Tibial nerve (tissue), 3 donors: ENCODE data around the gene SRP9.

ENCODE experiments used
- POLR2A ChIP-seq, 2 donors: fragments of 450-650 bp; IDR thresholded peaks; one replicate each; pipeline ENCODE4 v1.6.1; 2017; ENCODE audit warnings: antibody characterized with exemption in 2 of 2, mild to moderate bottlenecking in 2 of 2, moderate library complexity in 2 of 2
- TF ChIP-seq, protein P1 (sequence below), 5 experiments: fragments of 200-600 bp in 3 of 5; fragments of 450-650 bp in 2 of 5; sonication (generic) in 3 of 5; IDR thresholded peaks; one replicate each; pipeline ENCODE4 v1.5.1; 2016 to 2019; ENCODE audit warnings: antibody characterized with exemption in 5 of 5, mild to moderate bottlenecking in 3 of 5, moderate library complexity in 2 of 5

DNA sequence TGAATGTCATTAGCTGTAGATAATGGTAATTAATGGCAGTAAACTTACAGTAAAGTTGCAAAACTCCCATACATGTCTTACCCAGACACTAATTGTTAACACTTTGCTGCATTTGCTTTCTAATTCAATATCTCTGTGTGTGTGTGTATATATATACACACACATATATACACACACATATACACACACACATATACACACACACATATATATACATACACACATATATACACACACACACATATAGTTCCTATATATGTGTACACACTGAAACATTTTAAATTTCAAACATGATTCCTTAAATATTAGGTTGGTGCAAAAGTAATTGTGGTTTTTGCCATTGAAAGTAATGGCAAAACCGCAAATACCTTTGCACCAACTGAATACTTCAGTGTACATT lies 28.6 kb downstream of the SRP9 start:
- TF ChIP-seq POLR2A (IDR thresholded peaks at IDR 0.05) = no peak
- TF ChIP-seq, protein P1, sequence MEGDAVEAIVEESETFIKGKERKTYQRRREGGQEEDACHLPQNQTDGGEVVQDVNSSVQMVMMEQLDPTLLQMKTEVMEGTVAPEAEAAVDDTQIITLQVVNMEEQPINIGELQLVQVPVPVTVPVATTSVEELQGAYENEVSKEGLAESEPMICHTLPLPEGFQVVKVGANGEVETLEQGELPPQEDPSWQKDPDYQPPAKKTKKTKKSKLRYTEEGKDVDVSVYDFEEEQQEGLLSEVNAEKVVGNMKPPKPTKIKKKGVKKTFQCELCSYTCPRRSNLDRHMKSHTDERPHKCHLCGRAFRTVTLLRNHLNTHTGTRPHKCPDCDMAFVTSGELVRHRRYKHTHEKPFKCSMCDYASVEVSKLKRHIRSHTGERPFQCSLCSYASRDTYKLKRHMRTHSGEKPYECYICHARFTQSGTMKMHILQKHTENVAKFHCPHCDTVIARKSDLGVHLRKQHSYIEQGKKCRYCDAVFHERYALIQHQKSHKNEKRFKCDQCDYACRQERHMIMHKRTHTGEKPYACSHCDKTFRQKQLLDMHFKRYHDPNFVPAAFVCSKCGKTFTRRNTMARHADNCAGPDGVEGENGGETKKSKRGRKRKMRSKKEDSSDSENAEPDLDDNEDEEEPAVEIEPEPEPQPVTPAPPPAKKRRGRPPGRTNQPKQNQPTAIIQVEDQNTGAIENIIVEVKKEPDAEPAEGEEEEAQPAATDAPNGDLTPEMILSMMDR (IDR thresholded peaks at IDR 0.05) = no peak
